Activated CD8-positive, alpha-beta memory T cell treated with anti-CD3 and anti-CD28 coated beads, Interleukin-2, amount 50 U/mL, for 4 hours (primary cell): Measurements from ENCODE around the gene GGACT.

Experiments used
- DNase-seq: peaks from one replicate; pipeline ENCODE4 v3.0.0-alpha.2; 2020

GGACT gene

GRCh38 chr13:100510208-100510957, 78.2 kb downstream of the GGACT start:
- DNase-seq, result no peak

GRCh38 chr13:100508996-100509395, 79.6 kb downstream of the GGACT start:
- no peak for DNase-seq

GRCh38 chr13:100508455-100508854, 80.1 kb downstream of the GGACT start:
- DNase-seq, result no peak

GRCh38 chr13:100506600-100507422, 81.8 kb downstream of the GGACT start:
- DNase-seq, result no peak

- DNase-seq, result no peak
These were observed 82.4 kb downstream of the GGACT start for GRCh38 chr13:100506154-100506553.

- DNase-seq, result no peak
These were observed 85.0 kb downstream of the GGACT start for GRCh38 chr13:100503622-100504021.

- DNase-seq, result no peak
These were observed 86.1 kb downstream of the GGACT start for GRCh38 chr13:100502446-100502845.

GRCh38 chr13:100497389-100497788, 91.2 kb downstream of the GGACT start:
- DNase-seq, result no peak

- no peak for DNase-seq
These were observed 93.1 kb downstream of the GGACT start for GRCh38 chr13:100495455-100495854.

- DNase-seq, result no peak
These were observed 95.2 kb downstream of the GGACT start for GRCh38 chr13:100493418-100493817.

- DNase-seq, result no peak
These were observed 97.3 kb downstream of the GGACT start for GRCh38 chr13:100491164-100491842.

GRCh38 chr13:100490692-100491091, 97.9 kb downstream of the GGACT start:
- DNase-seq, result no peak

- DNase-seq, result no peak
These were observed 103.3 kb downstream of the GGACT start for GRCh38 chr13:100485265-100485664.

- DNase-seq, result no peak
These were observed 103.9 kb downstream of the GGACT start for GRCh38 chr13:100484702-100485101.

- DNase-seq, result no peak
These were observed 104.7 kb downstream of the GGACT start for GRCh38 chr13:100483841-100484381.

GRCh38 chr13:100483139-100483538, 105.5 kb downstream of the GGACT start:
- no peak for DNase-seq

- no peak for DNase-seq
These were observed 107.9 kb downstream of the GGACT start for GRCh38 chr13:100480676-100481075.
